Measurements from ENCODE around the gene TRIM10.

DNA sequence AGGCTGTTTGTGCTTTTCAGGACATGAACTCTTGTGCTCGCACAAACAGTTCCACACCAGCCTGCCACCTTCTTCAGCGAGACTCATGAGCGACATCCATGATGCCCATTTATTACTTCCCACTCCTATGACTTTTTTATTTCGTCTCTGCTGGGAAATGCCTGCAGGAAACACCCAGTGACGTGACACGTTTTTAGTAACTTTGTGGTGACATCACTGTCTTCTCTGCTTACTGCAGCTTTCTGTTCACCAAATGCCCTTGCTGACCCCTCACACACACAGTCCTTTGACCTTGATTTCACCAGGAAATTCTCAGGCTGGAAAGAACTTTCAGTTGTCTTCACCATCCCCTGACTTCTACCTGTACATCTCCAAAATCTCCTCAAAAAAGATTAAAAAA lies 16.2 kb downstream of the TRIM10 start:
- TF ChIP-seq, protein P1, sequence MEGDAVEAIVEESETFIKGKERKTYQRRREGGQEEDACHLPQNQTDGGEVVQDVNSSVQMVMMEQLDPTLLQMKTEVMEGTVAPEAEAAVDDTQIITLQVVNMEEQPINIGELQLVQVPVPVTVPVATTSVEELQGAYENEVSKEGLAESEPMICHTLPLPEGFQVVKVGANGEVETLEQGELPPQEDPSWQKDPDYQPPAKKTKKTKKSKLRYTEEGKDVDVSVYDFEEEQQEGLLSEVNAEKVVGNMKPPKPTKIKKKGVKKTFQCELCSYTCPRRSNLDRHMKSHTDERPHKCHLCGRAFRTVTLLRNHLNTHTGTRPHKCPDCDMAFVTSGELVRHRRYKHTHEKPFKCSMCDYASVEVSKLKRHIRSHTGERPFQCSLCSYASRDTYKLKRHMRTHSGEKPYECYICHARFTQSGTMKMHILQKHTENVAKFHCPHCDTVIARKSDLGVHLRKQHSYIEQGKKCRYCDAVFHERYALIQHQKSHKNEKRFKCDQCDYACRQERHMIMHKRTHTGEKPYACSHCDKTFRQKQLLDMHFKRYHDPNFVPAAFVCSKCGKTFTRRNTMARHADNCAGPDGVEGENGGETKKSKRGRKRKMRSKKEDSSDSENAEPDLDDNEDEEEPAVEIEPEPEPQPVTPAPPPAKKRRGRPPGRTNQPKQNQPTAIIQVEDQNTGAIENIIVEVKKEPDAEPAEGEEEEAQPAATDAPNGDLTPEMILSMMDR (IDR thresholded peaks at IDR 0.05), result no peak
- TF ChIP-seq POLR2AphosphoS5 (IDR thresholded peaks at IDR 0.05) (no peak), POLR2A (IDR thresholded peaks at IDR 0.05) (no peak), EP300 (IDR thresholded peaks at IDR 0.05) (no peak)

All from gastroesophageal sphincter (tissue), 3 donors.